NT2/D1 (cell line): ENCODE results near the gene LIN28B.

Source experiments
- DNase-seq: peaks from one replicate; pipeline ENCODE4 v3.0.0-alpha.2; 2011; ENCODE audit warnings: low read depth, low spot score
- H3K27me3 ChIP-seq: 2 replicates; pipeline ENCODE4 v1.6.0; 2011; ENCODE audit warnings: mild to moderate bottlenecking; ENCODE audit not compliant: insufficient read length, insufficient read depth
- H3K36me3 ChIP-seq: 2 replicates; pipeline ENCODE4 v1.6.1; 2011; ENCODE audit warnings: mild to moderate bottlenecking, low read length, mixed read lengths; ENCODE audit not compliant: insufficient read depth, insufficient read length
- H3K4me1 ChIP-seq: 2 replicates; pipeline ENCODE4 v1.5.1; 2011; ENCODE audit not compliant: insufficient read depth, insufficient read length
- H3K4me3 ChIP-seq: 2 replicates; pipeline ENCODE4 v1.5.1; 2011; ENCODE audit warnings: low read depth; ENCODE audit not compliant: insufficient read length
- H3K9ac ChIP-seq: 2 replicates; pipeline ENCODE4 v1.6.0; 2011; ENCODE audit warnings: low read depth; ENCODE audit not compliant: insufficient read length
- H3K9me3 ChIP-seq: 2 replicates; pipeline ENCODE4 v1.5.1; 2011; ENCODE audit warnings: mild to moderate bottlenecking, low read length; ENCODE audit not compliant: insufficient read depth
- SUZ12 ChIP-seq: IDR thresholded peaks from 2 replicates; pipeline ENCODE4 v1.6.1; 2011; ENCODE audit not compliant: insufficient read length, insufficient read depth; ENCODE audit errors: extremely low read depth
- YY1 ChIP-seq: IDR thresholded peaks from 2 replicates; pipeline ENCODE4 v1.6.1; 2011; ENCODE audit not compliant: insufficient read length, insufficient read depth
- ZNF274 ChIP-seq: IDR thresholded peaks from 2 replicates; pipeline ENCODE4 v1.6.1; 2011; ENCODE audit warnings: mild to moderate bottlenecking, low read depth, low read length

Gene LIN28B

GRCh38 chr6:105036351-105036750, 79.4 kb downstream of the LIN28B start:
- DNase-seq = no peak
- no peaks in the 10 kb centered on the region for H3K9me3 ChIP-seq
- no peak for TF ChIP-seq SUZ12
- no peak for TF ChIP-seq ZNF274
- no peak for TF ChIP-seq YY1

GRCh38 chr6:105038259-105038658, 81.4 kb downstream of the LIN28B start:
- no peak for TF ChIP-seq SUZ12
- TF ChIP-seq YY1 = no peak
- H3K9me3 ChIP-seq = no peaks in the 10 kb centered on the region
- H3K27me3 ChIP-seq = no peaks in the 10 kb centered on the region
- H3K9ac ChIP-seq = no peak overlapping the region
- no peak for DNase-seq
- no peaks in the 10 kb centered on the region for H3K36me3 ChIP-seq
- H3K4me3 ChIP-seq = no peak overlapping the region
- no peaks in the 10 kb centered on the region for H3K4me1 ChIP-seq

More at GRCh38 chr6:105036351-105036750, 79.4 kb downstream of the LIN28B start:
- Histone ChIP-seq H3K4me1 (no peaks in the 10 kb centered on the region), H3K9ac (no peak overlapping the region), H3K36me3 (no peaks in the 10 kb centered on the region), H3K4me3 (no peak overlapping the region), H3K27me3 (no peaks in the 10 kb centered on the region)

DNA sequence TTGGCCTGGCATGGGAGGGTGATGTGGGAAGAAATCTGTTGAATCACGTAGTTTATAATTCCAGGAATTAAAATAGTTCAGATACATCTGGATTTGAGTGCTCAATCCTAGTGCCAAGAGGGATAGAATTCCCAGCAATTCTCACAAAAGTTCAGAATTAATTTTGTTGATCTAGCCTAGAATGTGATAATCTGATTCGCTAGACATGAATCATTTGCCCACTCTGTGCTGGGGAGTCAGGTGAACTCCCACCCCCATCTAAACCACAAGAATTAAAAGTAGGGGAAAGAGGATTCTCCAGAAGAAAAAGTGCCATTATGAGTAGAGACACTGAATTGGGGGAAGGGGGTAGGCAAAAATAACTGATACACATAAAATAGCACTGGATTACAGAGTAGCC, 85.0 kb downstream of the LIN28B start:
- TF ChIP-seq ZNF274 = no peak
- TF ChIP-seq SUZ12 = no peak
- TF ChIP-seq YY1 = no peak

GRCh38 chr6:105042648-105043047, 85.7 kb downstream of the LIN28B start:
- TF ChIP-seq YY1 (no peak), ZNF274 (no peak), SUZ12 (no peak)
- Histone ChIP-seq H3K27me3 (no peaks in the 10 kb centered on the region), H3K36me3 (no peaks in the 10 kb centered on the region), H3K4me3 (no peak overlapping the region), H3K4me1 (no peaks in the 10 kb centered on the region), H3K9ac (no peak overlapping the region), H3K9me3 (no peaks in the 10 kb centered on the region)
- no peak for DNase-seq

More for the DNA sequence above, 85.0 kb downstream of the LIN28B start:
- no peak for DNase-seq
- Histone ChIP-seq H3K27me3 (no peaks in the 10 kb centered on the region), H3K9ac (no peak overlapping the region), H3K36me3 (no peaks in the 10 kb centered on the region), H3K4me3 (no peak overlapping the region), H3K4me1 (no peaks in the 10 kb centered on the region), H3K9me3 (no peaks in the 10 kb centered on the region)

GRCh38 chr6:105043979-105044378, 87.1 kb downstream of the LIN28B start:
- H3K9ac ChIP-seq = no peak overlapping the region
- DNase-seq = no peak
- H3K27me3 ChIP-seq = no peaks in the 10 kb centered on the region
- no peaks in the 10 kb centered on the region for H3K4me1 ChIP-seq
- no peaks in the 10 kb centered on the region for H3K9me3 ChIP-seq
- H3K36me3 ChIP-seq = no peaks in the 10 kb centered on the region
- H3K4me3 ChIP-seq = no peak overlapping the region
- TF ChIP-seq ZNF274 (no peak), YY1 (no peak), SUZ12 (no peak)

GRCh38 chr6:105045526-105045925, 88.6 kb downstream of the LIN28B start:
- no peak overlapping the region for H3K9ac ChIP-seq
- H3K4me3 ChIP-seq = no peak overlapping the region
- TF ChIP-seq SUZ12 (no peak), YY1 (no peak), ZNF274 (no peak)
- no peaks in the 10 kb centered on the region for H3K9me3 ChIP-seq
- no peaks in the 10 kb centered on the region for H3K27me3 ChIP-seq
- no peaks in the 10 kb centered on the region for H3K36me3 ChIP-seq
- no peak for DNase-seq
- H3K4me1 ChIP-seq = no peaks in the 10 kb centered on the region

GRCh38 chr6:105051941-105052471, 95.1 kb downstream of the LIN28B start:
- no peaks in the 10 kb centered on the region for H3K4me1 ChIP-seq
- H3K36me3 ChIP-seq = no peaks in the 10 kb centered on the region
- TF ChIP-seq SUZ12 = no peak
- TF ChIP-seq ZNF274 = no peak
- no peak for TF ChIP-seq YY1
- H3K27me3 ChIP-seq = no peaks in the 10 kb centered on the region
- H3K9ac ChIP-seq = no peak overlapping the region
- no peak for DNase-seq
- H3K4me3 ChIP-seq = no peak overlapping the region
- no peaks in the 10 kb centered on the region for H3K9me3 ChIP-seq
